ENCODE data around the gene ADARB1.

The ADARB1 gene

GRCh38 chr21:45213392-45213791, 139.0 kb downstream of the ADARB1 start:
- no peak for DNase-seq

- DNase-seq = no peak
These were observed 140.8 kb downstream of the ADARB1 start for GRCh38 chr21:45215213-45215612.

GRCh38 chr21:45217010-45217409, 142.6 kb downstream of the ADARB1 start:
- DNase-seq = no peak

GRCh38 chr21:45219517-45219916, 145.1 kb downstream of the ADARB1 start:
- DNase-seq = no peak

- no peak for DNase-seq
These were observed 145.7 kb downstream of the ADARB1 start for GRCh38 chr21:45220071-45220481.

GRCh38 chr21:45220714-45221490, 146.5 kb downstream of the ADARB1 start:
- DNase-seq = no peak

GRCh38 chr21:45222001-45222400, 147.6 kb downstream of the ADARB1 start:
- DNase-seq = no peak

GRCh38 chr21:45223236-45224185, 149.1 kb downstream of the ADARB1 start:
- no peak for DNase-seq

- no peak for DNase-seq
These were observed 150.0 kb downstream of the ADARB1 start for GRCh38 chr21:45224189-45224938.

- no peak for DNase-seq
These were observed 150.8 kb downstream of the ADARB1 start for GRCh38 chr21:45225041-45225740.

GRCh38 chr21:45225741-45226327, 151.5 kb downstream of the ADARB1 start:
- no peak for DNase-seq

- no peak for DNase-seq
These were observed 152.4 kb downstream of the ADARB1 start for GRCh38 chr21:45226540-45227326.

GRCh38 chr21:45227735-45228134, 153.4 kb downstream of the ADARB1 start:
- no peak for DNase-seq

GRCh38 chr21:45228171-45228641, 153.8 kb downstream of the ADARB1 start:
- DNase-seq = no peak

GRCh38 chr21:45228656-45229240, 154.4 kb downstream of the ADARB1 start:
- DNase-seq = no peak

- no peak for DNase-seq
These were observed 157.3 kb downstream of the ADARB1 start for GRCh38 chr21:45231705-45232104.

- no peak for DNase-seq
These were observed 159.7 kb downstream of the ADARB1 start for GRCh38 chr21:45234127-45234526.

GRCh38 chr21:45234965-45235364, 160.6 kb downstream of the ADARB1 start:
- DNase-seq = no peak

GRCh38 chr21:45235488-45235887, 161.1 kb downstream of the ADARB1 start:
- no peak for DNase-seq

- no peak for DNase-seq
These were observed 162.1 kb downstream of the ADARB1 start for GRCh38 chr21:45236481-45236880.

GRCh38 chr21:45237401-45237800, 163.0 kb downstream of the ADARB1 start:
- no peak for DNase-seq

Measured in NCI-H1092 treated with DMSO at 0.1 percent for 48 hours (cell line).